Activated T-cell treated with anti-CD3 and anti-CD28 coated beads for 4 hours (primary cell): ENCODE results near the gene AIP.
"Not testable (repeated sequence)": the region's sequence is repeated elsewhere in the genome, so short reads cannot be mapped to it uniquely, and the experiment has no call there.

Experiments used
- DNase-seq: peaks from one replicate; pipeline ENCODE4 v3.0.0-alpha.2; 2020

Gene AIP

DNA sequence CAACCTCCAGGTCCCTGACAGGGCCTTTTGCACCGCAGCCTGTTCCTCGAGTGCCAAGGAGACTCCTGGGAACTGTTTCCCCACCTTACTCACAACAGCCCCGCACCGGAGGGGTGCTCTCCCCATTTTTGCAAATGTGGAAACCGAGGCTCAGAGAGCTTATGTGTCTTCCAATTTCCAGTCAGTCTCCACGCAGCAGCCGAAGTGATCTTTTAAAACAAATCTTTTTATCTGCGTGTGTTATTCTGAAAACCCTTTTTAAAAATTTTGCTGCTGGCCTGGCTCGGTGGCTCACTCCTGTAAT is 13.4 kb upstream of the AIP start:
- DNase-seq = no peak

DNA sequence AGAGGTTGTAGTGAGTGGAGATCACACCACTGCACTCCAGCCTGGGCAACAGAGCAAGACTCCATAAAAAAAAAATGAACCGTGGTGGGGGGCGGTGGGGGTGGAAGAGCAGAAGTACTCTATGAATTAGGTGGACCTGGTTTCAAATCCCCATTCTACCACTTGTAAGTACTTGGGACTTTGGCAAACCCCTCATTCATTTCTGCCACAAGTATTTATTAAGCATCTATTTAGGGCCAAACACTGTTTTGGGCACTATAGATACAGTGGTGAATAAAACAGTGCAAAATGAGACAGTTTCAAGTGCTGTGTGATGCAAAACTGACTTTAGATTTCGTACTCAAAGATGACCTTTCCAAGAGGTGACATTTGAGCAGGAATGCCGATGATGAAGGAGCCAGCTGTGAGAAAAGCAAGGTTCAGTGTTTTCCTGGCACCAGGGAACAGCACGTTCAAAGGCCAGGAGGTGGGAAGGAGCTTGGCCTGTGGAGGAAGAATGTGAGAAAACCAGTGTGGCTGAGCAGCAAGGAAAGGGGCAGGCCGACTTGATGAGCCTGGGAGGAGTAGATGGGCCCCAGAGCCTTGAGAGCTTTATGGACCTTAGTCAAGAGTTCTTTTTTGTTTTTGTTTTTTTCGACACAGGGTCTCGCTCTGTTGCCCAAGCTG is 12.4 kb upstream of the AIP start:
- DNase-seq = no peak

DNA sequence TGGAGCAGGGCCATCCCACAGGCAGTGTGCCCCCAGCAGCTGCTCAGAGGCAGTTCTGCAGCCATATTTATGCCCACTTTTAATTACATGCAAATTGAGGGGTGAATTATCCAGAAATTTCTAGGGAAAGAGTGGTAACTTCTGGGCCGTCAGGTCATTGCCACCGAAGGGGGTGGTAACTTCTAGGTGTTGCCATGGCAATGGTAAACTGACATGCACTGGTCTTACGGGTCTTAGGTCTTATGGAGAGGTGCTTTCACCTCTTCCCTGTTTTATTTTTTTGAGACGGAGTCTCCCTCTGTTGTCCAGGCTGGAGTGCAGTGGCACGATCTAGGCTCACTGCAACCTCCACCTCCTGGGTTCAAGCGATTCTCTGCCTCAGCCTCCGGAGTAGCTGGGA is 9.9 kb upstream of the AIP start:
- DNase-seq = no peak

DNA sequence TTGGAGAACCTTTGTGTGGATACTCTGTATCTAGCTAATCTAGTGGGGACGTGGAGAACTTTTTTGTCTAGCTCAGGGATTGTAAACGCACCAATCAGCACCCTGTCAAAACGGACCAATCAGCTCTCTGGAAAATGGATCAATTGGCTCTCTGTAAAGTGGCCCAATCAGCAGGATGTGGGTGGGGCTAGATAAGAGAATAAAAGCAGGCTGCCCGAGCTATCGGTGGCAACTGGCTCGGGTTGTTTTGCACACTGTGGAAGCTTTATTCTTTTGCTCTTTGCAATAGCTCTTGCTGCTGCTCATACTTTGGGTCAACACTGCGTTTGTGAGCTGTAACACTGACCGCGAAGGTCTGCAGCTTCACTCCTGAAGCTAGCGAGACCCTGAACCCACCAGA is 6.1 kb upstream of the AIP start:
- DNase-seq = not testable (repeated sequence)

DNA sequence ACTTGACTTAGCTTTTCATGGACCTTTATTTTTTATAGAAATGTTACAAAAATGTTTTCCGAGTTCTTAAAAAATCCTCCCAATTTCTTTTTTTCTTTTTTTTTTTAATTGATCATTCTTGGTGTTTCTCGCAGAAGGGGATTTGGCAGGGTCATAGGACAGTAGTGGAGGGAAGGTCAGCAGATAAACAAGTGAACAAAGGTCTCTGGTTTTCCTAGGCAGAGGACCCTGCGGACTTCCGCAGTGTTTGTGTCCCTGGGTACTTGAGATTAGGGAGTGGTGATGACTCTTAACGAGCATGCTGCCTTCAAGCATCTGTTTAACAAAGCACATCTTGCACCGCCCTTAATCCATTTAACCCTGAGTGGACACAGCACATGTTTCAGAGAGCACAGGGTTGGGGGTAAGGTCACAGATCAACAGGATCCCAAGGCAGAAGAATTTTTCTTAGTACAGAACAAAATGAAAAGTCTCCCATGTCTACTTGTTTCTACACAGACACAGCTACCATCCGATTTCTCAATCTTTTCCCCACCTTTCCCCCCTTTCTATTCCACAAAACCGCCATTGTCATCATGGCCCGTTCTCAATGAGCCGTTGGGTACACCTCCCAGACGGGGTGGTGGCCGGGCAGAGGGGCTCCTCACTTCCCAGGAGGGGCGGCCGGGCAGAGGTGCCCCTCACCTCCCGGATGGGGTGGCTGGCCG is 5.3 kb upstream of the AIP start:
- not testable (repeated sequence) for DNase-seq

DNA sequence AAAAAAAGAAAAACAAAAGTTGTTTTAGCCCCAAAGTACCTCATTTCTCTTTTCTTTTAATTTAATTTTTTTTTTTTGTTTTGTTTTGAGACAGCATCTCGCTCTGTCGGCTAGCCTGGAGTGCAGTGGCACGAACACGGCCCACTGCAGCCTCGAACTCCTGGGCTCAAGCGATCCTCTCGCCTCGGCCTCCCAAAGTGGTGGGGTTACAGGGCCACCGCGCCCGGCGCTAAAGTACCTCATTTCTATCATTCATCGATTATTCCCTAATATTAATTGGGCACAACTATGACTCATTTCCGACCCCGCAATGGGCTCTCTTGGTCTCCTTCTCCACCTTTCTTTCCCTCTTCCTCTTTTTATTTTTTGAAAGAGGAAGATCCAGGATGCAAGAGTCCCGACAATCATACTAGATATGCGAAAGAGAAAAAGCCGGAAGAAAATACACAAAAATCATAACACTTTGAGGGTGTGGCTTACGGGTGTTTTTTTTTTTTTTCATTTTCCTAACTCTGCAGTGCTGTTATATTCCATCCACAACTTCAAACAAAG is 475 bp upstream of the AIP start:
- no peak for DNase-seq

DNA sequence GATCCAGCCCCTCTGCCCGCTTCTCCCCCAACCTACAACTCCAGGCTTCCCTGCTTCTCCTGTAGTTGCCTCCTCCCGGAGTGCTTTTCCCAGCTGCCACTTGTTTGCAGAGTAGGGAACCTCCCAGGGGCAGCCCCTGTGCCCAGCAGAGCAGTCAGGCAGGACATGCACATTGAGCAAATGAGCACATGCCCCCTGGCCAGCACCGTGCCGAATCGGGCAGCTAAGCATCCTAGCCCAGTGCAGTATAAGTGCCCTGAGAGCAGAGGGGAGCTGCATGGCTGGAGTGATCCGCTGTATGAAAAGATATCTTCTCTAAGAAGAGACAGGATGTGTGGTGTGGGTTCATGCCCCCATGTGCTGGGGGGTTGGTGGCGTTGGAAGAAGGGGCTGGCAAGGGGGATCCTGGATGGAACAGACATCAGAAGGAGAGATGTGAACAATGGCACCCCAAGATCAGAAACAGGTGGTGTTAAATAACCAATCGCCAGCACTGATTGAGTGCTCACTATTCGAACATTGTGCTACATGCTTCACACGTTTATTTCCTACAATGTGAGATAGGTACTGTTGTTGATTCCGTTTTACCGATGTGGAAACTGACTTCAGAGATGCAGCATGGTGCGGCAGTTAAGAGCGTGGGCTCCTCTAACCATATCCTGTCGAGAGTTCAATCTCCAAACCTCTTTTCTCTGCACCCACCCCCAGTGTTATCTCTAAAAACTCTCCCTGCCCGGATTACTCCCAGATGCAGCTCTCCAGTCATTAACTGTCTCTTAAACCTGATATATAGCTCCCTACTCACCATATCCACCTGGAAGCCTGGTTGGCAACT is 1.2 kb downstream of the AIP start:
- no peak for DNase-seq

DNA sequence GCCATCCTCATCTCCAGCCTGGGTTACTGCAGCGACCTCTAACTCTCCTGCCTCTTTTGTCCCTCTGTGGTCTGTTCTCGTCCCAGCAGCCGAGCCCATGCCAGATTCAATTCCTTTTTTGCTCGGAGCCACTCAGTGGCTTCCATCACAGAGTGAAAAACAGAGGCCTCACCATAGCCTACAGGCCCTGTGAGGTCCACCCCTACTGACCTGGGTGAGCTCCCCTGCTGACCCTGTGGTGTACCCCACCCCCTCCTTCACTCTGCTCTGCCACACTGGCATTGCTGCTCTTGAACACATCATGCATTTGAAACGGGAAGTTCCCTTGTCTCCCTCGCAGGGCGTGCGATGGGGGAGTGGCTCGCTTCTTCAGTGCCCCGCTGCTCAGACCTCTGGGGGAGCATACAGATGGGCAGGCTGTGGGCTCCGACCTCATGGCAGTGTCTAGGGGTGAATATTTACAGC is 2.1 kb downstream of the AIP start:
- no peak for DNase-seq

DNA sequence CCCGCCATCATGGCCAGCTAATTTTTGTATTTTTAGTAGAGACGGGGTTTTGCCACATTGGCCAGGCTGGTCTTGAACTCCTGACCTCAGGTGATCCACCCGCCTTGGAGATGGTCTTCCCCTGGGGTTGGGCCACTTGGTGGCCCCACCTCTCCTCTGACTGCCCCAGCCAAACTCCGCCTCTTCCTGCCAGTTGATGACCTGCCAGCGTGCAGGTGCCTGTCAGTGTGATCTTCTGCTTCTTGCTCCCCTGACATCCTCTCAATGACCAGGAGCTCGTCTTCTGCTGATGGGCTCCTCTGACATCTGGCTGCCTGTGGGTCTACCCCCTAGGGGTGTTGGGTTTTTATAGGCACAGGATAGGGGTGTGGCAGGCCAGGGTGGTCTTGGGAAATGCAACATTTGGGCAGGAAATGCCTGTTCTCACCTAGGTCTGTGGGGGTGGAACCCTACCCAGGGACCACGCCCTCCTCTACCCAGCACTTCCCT is 3.1 kb downstream of the AIP start:
- not testable (repeated sequence) for DNase-seq

DNA sequence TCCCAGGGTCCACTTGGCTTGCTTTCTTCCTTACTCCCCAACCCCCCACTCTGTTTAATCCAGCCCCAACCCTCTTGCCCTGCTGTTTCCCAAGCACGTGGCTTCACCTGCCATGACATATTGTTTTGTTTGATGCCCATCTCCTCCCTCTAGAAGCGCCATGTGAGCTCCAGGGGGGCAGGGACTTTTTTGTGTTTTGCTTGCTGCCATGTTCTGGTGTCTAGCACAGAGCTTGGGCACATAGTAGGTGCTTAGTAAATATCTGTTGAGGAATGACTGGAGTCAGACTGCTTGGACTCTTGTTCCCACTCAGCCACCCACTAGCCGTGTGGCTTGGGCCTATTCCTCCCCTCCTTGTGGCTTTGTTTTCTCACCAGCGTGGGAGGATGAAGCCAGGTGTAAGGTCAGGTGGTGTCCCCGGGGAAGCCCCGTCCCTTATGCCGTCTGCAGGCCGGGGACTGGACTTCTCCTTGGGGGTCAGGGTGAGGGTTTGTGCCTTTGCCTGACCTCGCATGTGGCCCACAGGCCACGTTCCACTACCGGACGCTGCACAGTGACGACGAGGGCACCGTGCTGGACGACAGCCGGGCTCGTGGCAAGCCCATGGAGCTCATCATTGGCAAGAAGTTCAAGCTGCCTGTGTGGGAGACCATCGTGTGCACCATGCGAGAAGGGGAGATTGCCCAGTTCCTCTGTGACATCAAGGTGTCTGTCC is 3.8 kb downstream of the AIP start:
- DNase-seq = no peak

DNA sequence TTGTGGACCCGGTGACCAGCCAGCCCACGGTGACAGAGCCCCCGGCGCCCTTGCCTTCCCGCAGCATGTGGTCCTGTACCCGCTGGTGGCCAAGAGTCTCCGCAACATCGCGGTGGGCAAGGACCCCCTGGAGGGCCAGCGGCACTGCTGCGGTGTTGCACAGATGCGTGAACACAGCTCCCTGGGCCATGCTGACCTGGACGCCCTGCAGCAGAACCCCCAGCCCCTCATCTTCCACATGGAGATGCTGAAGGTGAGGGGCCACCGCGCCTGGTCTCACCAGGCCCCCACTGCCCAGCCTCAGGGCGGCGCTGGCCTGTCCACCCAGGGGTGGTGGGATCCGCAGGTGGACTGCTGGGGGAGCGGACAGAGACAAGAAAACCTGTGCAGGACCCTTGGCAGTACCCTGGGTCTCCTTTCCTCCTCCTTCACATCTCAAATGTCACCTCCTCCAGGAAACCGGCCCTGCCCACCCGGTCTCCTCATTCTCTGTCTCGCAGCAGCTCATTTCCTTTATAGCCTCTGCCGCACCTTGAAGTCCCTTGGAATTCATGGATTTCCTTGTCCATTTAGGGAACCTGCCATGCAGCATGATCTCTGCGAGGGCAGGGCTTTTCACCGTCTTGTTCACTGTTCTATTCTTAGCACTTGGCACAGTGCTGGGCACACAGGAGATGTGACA is 6.5 kb downstream of the AIP start:
- DNase-seq = no peak

DNA sequence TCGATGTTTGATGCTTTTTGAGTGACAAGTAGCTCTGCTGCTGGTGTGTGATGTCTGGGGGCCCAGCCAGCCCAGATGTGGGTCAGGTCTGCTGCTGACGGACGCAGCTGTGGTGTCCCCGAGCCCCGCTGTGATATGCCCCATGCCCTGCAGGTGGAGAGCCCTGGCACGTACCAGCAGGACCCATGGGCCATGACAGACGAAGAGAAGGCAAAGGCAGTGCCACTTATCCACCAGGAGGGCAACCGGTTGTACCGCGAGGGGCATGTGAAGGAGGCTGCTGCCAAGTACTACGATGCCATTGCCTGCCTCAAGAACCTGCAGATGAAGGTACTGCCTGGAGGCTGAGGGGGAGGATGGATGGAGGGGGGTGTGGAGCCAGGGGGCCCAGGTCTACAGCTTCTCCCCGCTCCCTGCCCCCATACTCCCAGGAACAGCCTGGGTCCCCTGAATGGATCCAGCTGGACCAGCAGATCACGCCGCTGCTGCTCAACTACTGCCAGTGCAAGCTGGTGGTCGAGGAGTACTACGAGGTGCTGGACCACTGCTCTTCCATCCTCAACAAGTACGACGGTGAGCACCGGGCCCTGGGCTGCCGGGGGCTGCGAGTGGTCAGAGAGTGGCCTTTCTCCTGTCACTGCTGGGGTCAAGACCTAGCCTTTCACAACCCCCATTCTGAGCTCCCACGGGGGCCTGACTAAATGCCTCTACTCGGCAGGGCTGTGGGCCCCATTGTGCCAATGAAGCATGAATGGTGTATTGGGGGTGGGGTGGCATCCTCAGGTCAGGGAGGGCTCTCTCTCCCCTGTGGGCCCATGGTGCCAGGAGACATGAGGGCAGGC is 7.3 kb downstream of the AIP start:
- no peak for DNase-seq

DNA sequence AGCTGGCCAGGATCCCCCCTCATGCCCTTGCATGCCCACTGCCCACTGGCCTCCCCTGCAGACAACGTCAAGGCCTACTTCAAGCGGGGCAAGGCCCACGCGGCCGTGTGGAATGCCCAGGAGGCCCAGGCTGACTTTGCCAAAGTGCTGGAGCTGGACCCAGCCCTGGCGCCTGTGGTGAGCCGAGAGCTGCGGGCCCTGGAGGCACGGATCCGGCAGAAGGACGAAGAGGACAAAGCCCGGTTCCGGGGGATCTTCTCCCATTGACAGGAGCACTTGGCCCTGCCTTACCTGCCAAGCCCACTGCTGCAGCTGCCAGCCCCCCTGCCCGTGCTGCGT is 7.9 kb downstream of the AIP start:
- DNase-seq = no peak

DNA sequence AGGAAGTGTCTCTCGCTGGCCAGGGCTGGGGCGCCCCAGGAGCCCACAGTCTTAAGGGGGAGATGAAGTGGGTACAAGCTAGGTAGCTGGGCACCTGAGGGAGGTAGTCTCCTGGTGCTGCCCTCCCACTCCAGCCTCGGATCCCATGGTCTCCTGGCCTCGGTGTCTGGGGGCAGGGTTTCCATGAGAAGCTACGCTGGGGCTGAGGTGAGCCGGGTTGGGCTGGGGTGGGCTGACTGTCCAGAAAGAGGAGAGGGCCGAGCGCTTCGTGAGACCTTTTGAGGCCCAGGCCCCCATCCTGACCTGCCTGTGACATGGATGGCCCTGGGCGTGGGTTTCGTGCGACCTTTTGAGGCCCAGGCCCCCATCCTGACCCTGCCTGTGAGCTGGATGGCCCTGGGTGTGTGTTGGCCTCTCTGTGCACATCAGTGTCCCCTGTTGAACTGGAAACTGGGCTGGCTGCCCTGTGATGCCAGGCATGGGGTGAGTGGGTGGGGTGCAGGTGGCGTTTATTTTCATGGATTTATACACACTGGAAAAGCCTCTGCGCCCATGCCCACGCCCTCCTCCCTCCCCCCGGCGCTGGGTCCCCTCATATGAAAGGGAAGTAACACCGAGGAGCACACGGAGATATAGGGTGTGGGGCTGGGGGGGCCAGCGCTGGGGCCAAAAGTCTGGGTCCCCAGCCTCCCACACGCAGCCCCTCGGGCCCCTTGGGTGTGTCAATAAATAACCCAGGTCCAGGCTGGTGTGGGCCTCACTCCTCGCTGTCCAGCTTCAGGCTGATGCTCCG is 8.6 kb downstream of the AIP start:
- no peak for DNase-seq

DNA sequence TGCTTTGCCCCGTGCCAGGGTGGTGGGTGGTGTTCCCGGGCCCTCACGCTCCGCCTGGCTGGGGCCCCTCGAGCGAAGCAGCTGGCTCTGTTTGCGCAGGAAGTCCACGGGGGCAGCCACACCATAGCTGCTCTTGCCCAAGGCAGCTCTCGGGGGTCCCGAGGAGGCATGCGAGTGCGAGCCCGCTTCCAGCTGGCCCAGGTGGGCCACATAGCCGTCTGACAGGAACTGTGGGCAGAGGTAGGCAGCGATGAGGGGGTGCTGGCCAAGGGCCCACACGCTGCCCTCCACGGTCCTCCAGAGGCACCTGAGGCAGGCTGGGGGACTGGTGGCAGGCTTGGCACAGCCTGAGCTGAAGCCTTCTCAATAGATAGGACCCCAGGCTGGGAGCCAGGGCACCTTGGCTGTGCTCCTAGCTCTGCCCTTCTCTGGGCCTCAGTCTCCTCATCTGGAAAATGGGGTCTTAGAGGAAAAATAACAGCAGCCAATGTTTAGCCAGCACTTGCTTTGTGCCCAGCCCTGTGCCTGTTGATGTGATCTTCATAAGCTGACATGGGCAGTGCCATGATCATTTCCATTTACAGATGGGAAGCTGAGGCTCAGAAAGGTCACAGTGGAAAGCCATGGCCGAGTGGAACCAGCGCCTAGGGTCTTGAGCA is 9.4 kb downstream of the AIP start:
- DNase-seq = no peak

DNA sequence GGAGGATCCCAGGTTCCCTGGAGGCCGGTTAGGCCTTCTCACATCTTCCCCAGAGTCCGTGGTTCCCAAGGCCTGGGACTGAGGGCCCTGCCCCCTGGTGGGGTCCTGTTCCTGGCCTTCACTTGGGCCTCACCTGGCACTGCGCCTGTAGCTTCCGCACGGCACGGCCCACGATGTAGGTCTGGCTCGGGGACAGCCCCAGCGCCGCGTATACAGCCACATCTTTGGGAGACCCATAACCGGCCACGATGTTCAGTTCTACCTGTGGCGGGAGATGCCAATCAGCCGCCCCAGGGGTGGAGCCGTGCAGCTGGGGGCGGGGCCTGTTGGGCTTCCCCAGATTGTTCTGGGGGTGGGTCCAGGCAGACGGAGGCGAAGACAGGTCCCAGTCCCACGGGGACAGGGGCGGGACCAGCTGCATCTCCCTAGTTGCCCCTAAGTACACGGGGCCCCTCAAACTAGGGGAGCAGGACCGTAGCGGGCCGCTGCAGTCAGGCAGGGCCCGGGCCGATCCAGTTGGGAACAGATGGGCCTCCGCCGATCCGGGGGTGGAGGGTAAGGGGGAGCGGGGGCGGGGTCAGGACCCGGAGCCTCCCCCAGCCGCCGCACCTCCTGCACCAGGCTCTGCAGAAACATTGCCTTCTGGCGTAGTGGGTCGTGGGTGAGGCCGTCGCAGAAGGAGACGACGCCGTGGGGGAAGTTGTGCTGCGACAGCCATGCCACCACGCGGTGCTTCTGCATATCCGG is 10.1 kb downstream of the AIP start:
- no peak for DNase-seq

DNA sequence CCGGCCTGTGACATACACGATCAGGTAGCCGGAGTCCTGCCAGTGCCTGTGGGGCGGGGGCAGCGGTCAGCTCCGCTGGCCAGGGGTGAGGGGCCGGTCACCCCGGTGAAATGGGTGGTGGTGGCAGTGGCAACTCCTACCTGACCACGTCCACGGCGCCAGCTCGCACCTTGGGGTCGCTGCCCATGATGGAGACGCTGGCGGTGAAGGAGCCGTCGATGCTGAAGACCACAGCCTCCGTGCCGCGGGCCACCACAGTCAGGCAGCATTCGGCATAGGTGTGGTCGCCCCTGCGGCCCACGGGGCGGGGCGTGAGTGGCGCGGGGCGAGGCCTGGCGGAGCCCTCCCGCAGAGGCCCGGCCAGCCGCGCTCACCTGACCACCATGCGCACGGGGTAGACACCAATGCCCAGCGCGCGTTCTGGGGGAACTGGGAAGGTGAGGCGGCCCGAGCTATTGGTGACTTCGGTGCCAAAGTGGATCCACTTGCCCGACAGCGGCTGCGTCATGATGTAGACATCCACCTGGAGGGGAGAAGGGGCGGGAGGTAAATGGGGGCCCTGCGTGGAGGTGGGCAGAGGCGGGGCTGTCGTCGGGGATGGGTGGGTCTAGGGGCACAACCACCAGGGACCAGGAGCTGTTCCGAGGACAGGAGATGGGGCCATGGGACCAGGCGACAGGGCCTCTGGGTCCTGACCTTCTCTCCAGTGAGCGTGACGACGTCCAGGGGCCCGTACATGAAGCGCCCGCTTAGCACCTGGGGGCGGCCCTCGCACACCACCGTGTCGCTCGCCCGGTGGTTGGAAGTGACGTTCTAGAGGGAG is 10.9 kb downstream of the AIP start:
- DNase-seq = no peak
